SK-N-SH (cell line): Measurements from ENCODE around the gene PHKG1. TPM values are rescaled to one million over a fixed set of nuclear protein-coding genes. Genes with fewer than 3 reads are reported as not detected.

Experiments
- CTCF ChIA-PET: fragments of 300-600, 350-600 bp; formaldehyde crosslinking; extraction: SDS; loops from one replicate; lab custom pipeline; 2021; lab: Yijun Ruan, JAX
- POLR2A ChIA-PET: fragments of 350-600 bp; sonication (Branson Sonifier 250); formaldehyde crosslinking; extraction: SDS; loops from one replicate; lab custom pipeline; 2020; ENCODE audit warnings: antibody characterized with exemption, inconsistent platforms; lab: Yijun Ruan, JAX
- DNase-seq: peaks from one replicate; pipeline ENCODE4 v3.0.0; 2012
- H2AFZ ChIP-seq: fragments of 200-600 bp; sonication (generic); 2 replicates; pipeline ENCODE4 v1.8.1; 2016; ENCODE audit warnings: antibody characterized with exemption, mild to moderate bottlenecking, low read depth
- H3F3A ChIP-seq: fragments of 200-600 bp; sonication (generic); replicated peaks from 2 replicates; pipeline ENCODE3; 2016; ENCODE audit warnings: antibody characterized with exemption, mild to moderate bottlenecking; ENCODE audit not compliant: insufficient read depth
- H3K27ac ChIP-seq, 2 experiments: fragments of 200-500 bp in 1 of 2; fragments of 200-600 bp in 1 of 2; sonication (Bioruptor generic) in 1 of 2; sonication (generic), shearing (Covaris generic) in 1 of 2; 2 replicates each; pipeline versions ENCODE4 v1.5.1 to v1.6.1; 2014 to 2016; ENCODE audit warnings: low read depth in 2 of 2, inconsistent platforms in 1 of 2, low read length in 1 of 2, mild to moderate bottlenecking in 1 of 2, mixed read lengths in 1 of 2
- H3K27me3 ChIP-seq: fragments of 200-600 bp; sonication (generic), shearing (Covaris generic); 2 replicates; pipeline ENCODE4 v1.6.1; 2016; ENCODE audit warnings: mixed run types; ENCODE audit not compliant: insufficient read depth
- H3K36me3 ChIP-seq, 2 experiments: fragments of 200-500 bp in 1 of 2; fragments of 200-600 bp in 1 of 2; sonication (Bioruptor generic) in 1 of 2; sonication (generic) in 1 of 2; replicated peaks in 1 of 2; 2 replicates each; pipeline versions ENCODE3 to v1.5.1; 2014 to 2016; ENCODE audit warnings: low read length in 1 of 2, mild to moderate bottlenecking in 1 of 2; ENCODE audit not compliant: insufficient read depth in 2 of 2, control insufficient read depth in 1 of 2
- H3K4me1 ChIP-seq, 2 experiments: fragments of 200-500 bp in 1 of 2; fragments of 200-600 bp in 1 of 2; sonication (Bioruptor generic) in 1 of 2; sonication (generic), shearing (Covaris generic) in 1 of 2; 2 replicates each; pipeline versions ENCODE4 v1.5.1 to v1.6.1; 2014 to 2016; ENCODE audit warnings: low read depth in 1 of 2, low read length in 1 of 2, mixed run types in 1 of 2; ENCODE audit not compliant: insufficient read depth in 2 of 2, control insufficient read depth in 1 of 2
- H3K4me2 ChIP-seq: fragments of 200-600 bp; sonication (generic), shearing (Covaris generic); 2 replicates; pipeline ENCODE4 v1.6.1; 2017; ENCODE audit warnings: mixed run types
- H3K4me3 ChIP-seq, 2 experiments: fragments of 200-500 bp in 1 of 2; fragments of 200-600 bp in 1 of 2; sonication (Bioruptor generic) in 1 of 2; sonication (generic), shearing (Covaris generic) in 1 of 2; 2 replicates each; pipeline versions ENCODE4 v1.5.1 to v1.8.1; 2014 to 2016; ENCODE audit warnings: low read depth in 2 of 2, inconsistent platforms in 1 of 2, low read length in 1 of 2, mild to moderate bottlenecking in 1 of 2, mixed read lengths in 1 of 2, moderate library complexity in 1 of 2
- H3K79me2 ChIP-seq: fragments of 200-600 bp; sonication (generic); 2 replicates; pipeline ENCODE4 v1.8.1; 2017; ENCODE audit warnings: mild to moderate bottlenecking; ENCODE audit not compliant: insufficient read depth
- H3K9ac ChIP-seq: fragments of 200-600 bp; sonication (generic); 2 replicates; pipeline ENCODE4 v1.6.1; 2017; ENCODE audit warnings: mixed run types
- H3K9me2 ChIP-seq: fragments of 200-600 bp; sonication (generic); 2 replicates; pipeline ENCODE4 v1.6.1; 2017; ENCODE audit warnings: mixed run types
- H3K9me3 ChIP-seq: fragments of 200-600 bp; sonication (generic); 2 replicates; pipeline ENCODE4 v1.6.1; 2017; ENCODE audit warnings: mixed run types, mild to moderate bottlenecking, moderate library complexity
- H4K20me1 ChIP-seq: fragments of 200-600 bp; sonication (generic); 2 replicates; pipeline ENCODE4 v1.6.1; 2017; ENCODE audit warnings: mild to moderate bottlenecking, mixed run types; ENCODE audit not compliant: insufficient read depth
- ELF1 ChIP-seq: IDR thresholded peaks from 2 replicates; pipeline ENCODE4 v1.4.0; 2012
- EP300 ChIP-seq, 2 experiments: IDR thresholded peaks; 2 replicates each; pipeline versions ENCODE4 v1.4.0 to v1.6.1; 2012; ENCODE audit warnings: borderline replicate concordance in 1 of 2, low read depth in 1 of 2, low read length in 1 of 2
- FOXJ3 ChIP-seq: sonication (generic); formaldehyde crosslinking; IDR thresholded peaks from 2 replicates; pipeline ENCODE4 v1.5.1; 2020; ENCODE audit warnings: mild to moderate bottlenecking, missing genetic modification reagents
- GABPA ChIP-seq: IDR thresholded peaks from 2 replicates; pipeline ENCODE4 v1.4.0; 2012; ENCODE audit warnings: low read depth, mild to moderate bottlenecking
- GATA2 ChIP-seq: sonication (generic); formaldehyde crosslinking; IDR thresholded peaks from 2 replicates; pipeline ENCODE4 v1.5.0; 2020; ENCODE audit warnings: mild to moderate bottlenecking, missing genetic modification reagents
- JUND ChIP-seq: IDR thresholded peaks from 2 replicates; pipeline ENCODE4 v1.4.0; 2012
- MAX ChIP-seq: IDR thresholded peaks from 2 replicates; pipeline ENCODE4 v1.4.0; 2012; ENCODE audit warnings: low read depth
- MEF2A ChIP-seq: IDR thresholded peaks from 2 replicates; pipeline ENCODE4 v1.4.0; 2012; ENCODE audit warnings: low read depth, borderline replicate concordance
- MXI1 ChIP-seq: IDR thresholded peaks from 2 replicates; pipeline ENCODE4 v1.6.1; 2012; ENCODE audit warnings: mild to moderate bottlenecking, low read depth, low read length, improper control_type of control experiment
- NFIC ChIP-seq: IDR thresholded peaks from 2 replicates; pipeline ENCODE4 v1.4.0; 2012; ENCODE audit warnings: borderline replicate concordance
- POLR2AphosphoS5 ChIP-seq: IDR thresholded peaks from 2 replicates; pipeline ENCODE4 v1.6.1; 2012; ENCODE audit warnings: low read depth, low read length
- REST ChIP-seq: IDR thresholded peaks from 2 replicates; pipeline ENCODE4 v1.6.1; 2012; ENCODE audit warnings: mild to moderate bottlenecking, low read depth, low read length, moderate library complexity
- SIN3A ChIP-seq: IDR thresholded peaks from 2 replicates; pipeline ENCODE4 v1.6.1; 2012; ENCODE audit warnings: low read depth, mild to moderate bottlenecking, low read length, moderate library complexity, borderline replicate concordance
- SMC3 ChIP-seq: IDR thresholded peaks from 2 replicates; pipeline ENCODE4 v1.6.1; 2012; ENCODE audit warnings: low read depth, low read length, improper control_type of control experiment
- TAF1 ChIP-seq: IDR thresholded peaks from 2 replicates; pipeline ENCODE4 v1.6.1; 2012; ENCODE audit warnings: low read depth, mild to moderate bottlenecking, low read length, moderate library complexity, borderline replicate concordance
- TCF12 ChIP-seq: IDR thresholded peaks from 2 replicates; pipeline ENCODE4 v1.4.0; 2012
- USF2 ChIP-seq: fragments of 150-350 bp; IDR thresholded peaks from 2 replicates; pipeline ENCODE4 v1.6.1; 2017; ENCODE audit warnings: antibody characterized with exemption, low read length, low read depth, borderline replicate concordance
- YY1 ChIP-seq: IDR thresholded peaks from 2 replicates; pipeline ENCODE4 v1.4.0; 2012; ENCODE audit warnings: low read depth, mild to moderate bottlenecking
- WGBS: methylation state at CpG from one replicate; pipeline ENCODE4 v1.1.6; 2017; ENCODE audit warnings: low lambda C conversion rate; 5-methylcytosine and 5-hydroxymethylcytosine counted together
- polyA plus RNA-seq, 3 experiments: library from polyadenylated mRNA; depleted of rRNA; stranded (reverse); fragments of >200 nt; gene quantifications; 2 replicates each; pipeline ENCODE4 v1.2.3, GENCODE V29; 2012
- TF ChIP-seq, protein P1 (sequence below): fragments of 150-350 bp; IDR thresholded peaks from 2 replicates; pipeline ENCODE4 v1.6.1; 2016; ENCODE audit warnings: mild to moderate bottlenecking, low read depth, low read length
- TF ChIP-seq, protein P2 (sequence below): IDR thresholded peaks from 2 replicates; pipeline ENCODE4 v1.4.0; 2012; ENCODE audit warnings: low read depth, borderline replicate concordance
- TF ChIP-seq, protein P3 (sequence below): IDR thresholded peaks from 2 replicates; pipeline ENCODE4; 2012

PHKG1 gene
- polyA plus RNA-seq, 1 of the 3 experiments (the other 2 are of a cell fraction): 2.5 TPM

DNA sequence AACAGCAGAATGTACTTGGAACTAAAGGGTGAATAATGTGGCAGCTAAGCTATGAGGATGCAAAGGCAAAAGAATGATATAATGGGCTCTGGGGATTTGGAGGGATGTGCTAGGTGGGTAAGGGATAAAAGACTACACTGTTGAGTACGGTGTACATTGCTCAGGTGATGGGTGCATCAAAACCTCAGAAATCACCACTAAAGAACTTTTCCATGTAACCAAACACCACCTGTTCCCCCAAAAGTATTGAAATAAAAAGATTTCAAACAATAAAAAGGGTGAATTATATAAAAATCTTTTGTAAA lies 15.2 kb upstream of the PHKG1 start (continued):
- no peak for TF ChIP-seq GATA2 (CRISPR knock-in tag)
- no peak for TF ChIP-seq MEF2A
- no peak for TF ChIP-seq GABPA
- no peak for TF ChIP-seq SMC3
- TF ChIP-seq REST: no peak
- TF ChIP-seq, protein P1, sequence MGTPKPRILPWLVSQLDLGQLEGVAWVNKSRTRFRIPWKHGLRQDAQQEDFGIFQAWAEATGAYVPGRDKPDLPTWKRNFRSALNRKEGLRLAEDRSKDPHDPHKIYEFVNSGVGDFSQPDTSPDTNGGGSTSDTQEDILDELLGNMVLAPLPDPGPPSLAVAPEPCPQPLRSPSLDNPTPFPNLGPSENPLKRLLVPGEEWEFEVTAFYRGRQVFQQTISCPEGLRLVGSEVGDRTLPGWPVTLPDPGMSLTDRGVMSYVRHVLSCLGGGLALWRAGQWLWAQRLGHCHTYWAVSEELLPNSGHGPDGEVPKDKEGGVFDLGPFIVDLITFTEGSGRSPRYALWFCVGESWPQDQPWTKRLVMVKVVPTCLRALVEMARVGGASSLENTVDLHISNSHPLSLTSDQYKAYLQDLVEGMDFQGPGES: no peak

DNA sequence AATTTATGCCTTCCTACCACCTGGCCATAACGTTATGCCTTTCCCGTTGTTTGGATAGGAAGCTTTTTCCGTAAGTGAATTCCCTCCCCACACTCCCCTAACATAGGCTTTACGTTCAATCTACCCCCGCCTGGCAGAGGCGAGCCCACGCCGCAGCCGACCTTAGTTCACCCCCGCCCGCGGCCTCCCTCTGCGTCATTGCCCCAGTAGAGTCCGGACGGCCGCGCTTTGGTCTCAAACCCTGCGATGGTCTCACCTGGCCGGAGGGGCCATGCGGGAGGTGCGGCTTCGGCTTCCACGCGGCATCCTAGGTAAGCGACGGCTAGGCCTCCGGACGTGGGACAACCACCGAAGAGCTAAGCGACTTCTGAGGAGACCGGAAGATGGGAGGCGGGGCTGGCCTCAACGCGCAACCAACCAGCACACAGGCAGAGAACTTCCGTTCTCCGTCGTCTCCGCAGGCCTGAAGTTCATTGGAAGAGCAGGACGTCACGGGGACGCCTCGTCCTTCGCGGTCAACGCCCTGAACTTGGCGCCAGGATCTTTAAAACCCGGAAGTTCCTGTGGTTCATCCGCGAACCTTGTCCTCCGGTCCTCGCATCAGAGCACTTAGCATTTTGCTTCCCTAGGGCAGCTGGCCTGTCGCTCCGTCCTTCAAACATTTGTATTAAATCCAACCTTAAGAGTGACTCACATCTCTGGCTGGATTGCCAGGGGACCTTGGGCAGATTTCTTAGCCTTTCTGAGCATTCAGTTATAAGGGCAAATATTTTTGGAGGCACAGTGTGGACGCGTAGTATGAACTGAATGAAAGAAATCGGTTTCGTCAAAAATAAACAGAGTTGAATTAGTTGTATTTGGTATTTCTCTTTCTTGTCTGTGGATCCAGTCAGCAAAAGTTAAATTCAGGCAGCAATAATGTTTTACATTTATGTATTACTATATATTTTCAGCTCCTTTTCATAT lies 13.6 kb upstream of the PHKG1 start, which contains the start of gene CHCHD2:
TSS of gene CHCHD2 (minus strand) at position 369 of the 966 bp plus-strand sequence. CDS start at position 306, 63 bp downstream.
- TF ChIP-seq NFIC (peak; percentile 43; the same call in 1 of the 2 replicates), YY1 (peak; percentile 63; the same call in 1 of the 2 replicates), JUND (no peak), POLR2AphosphoS5 (peak; percentile 88), GABPA (peak; percentile 92), TAF1 (peak; percentile 91), MAX (peak; percentile 61), MXI1 (peak; percentile 94), USF2 (no peak), ELF1 (peak; percentile 97), EP300 (IDR thresholded peaks at IDR 0.05; ENCODE audit: borderline replicate concordance in 1 of 2, low read depth in 1 of 2, low read length in 1 of 2) (no peak), FOXJ3 (CRISPR knock-in tag) (0 out of 2 replicates have a peak, but pooled peaks have one; percentile 34), SIN3A (peak; percentile 86), MEF2A (no peak), TCF12 (peak; percentile 22; the same call in 1 of the 2 replicates)
- TF ChIP-seq, protein P2, sequence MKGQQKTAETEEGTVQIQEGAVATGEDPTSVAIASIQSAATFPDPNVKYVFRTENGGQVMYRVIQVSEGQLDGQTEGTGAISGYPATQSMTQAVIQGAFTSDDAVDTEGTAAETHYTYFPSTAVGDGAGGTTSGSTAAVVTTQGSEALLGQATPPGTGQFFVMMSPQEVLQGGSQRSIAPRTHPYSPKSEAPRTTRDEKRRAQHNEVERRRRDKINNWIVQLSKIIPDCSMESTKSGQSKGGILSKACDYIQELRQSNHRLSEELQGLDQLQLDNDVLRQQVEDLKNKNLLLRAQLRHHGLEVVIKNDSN: peak; percentile 79
- TF ChIP-seq, protein P3, sequence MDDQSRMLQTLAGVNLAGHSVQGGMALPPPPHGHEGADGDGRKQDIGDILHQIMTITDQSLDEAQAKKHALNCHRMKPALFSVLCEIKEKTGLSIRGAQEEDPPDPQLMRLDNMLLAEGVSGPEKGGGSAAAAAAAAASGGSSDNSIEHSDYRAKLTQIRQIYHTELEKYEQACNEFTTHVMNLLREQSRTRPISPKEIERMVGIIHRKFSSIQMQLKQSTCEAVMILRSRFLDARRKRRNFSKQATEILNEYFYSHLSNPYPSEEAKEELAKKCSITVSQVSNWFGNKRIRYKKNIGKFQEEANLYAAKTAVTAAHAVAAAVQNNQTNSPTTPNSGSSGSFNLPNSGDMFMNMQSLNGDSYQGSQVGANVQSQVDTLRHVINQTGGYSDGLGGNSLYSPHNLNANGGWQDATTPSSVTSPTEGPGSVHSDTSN: peak; percentile 100
- ChIA-PET POLR2A (interaction anchor here (0.6 to 1.5 kb wide), 11 partner anchors 9 to 741 kb away, joined by 3 to 8 read pairs (median 4); partner anchors contain the start of genes CCT6A, NUPR2, PSPH and SUMF2), CTCF (interaction anchor here (0.9 to 1.6 kb wide), 3 partner anchors 18 to 32 kb away, joined by 4 to 9 read pairs (median 8); no protein-coding TSS in a partner anchor)
- Histone ChIP-seq H3K9me2 (no peaks in the 10 kb centered on the region), H3K4me3 (peak within 1 kb of the TSS; percentile 75 to 86), H3K79me2 (peaks cover 40% of the 10 kb centered on the region), H4K20me1 (peaks cover 33% of the 10 kb centered on the region), H2AFZ (peak within 1 kb of the TSS; percentile 98), H3K9me3 (no peaks in the 10 kb centered on the region), H3K4me1 (peaks cover 0 to 8% of the 10 kb centered on the region in 2 experiments; a peak in 2 of 4 replicates), H3K27ac (peak within 1 kb of the TSS; percentile 70 to 88), H3K4me2 (peak within 1 kb of the TSS; percentile 86), H3K27me3 (no peaks in the 10 kb centered on the region; the same call in 1 of the 2 replicates), H3K36me3 (peaks cover 25 to 33% of the 10 kb centered on the region in 2 experiments), H3F3A (peaks cover 26% of the 10 kb centered on the region), H3K9ac (peak within 1 kb of the TSS; percentile 92)
- peak; percentile 98 for DNase-seq
- WGBS: 2% methylated on average over 45 of the region's 57 CpGs
